ENCODE data around the gene KIAA1958. TPM values are rescaled to one million over a fixed set of nuclear protein-coding genes. Genes with fewer than 3 reads are reported as not detected.

KIAA1958 gene
- total RNA-seq, 4 donors from 2014 or later: 4.6 to 22.0 (median 9.2) TPM

DNA sequence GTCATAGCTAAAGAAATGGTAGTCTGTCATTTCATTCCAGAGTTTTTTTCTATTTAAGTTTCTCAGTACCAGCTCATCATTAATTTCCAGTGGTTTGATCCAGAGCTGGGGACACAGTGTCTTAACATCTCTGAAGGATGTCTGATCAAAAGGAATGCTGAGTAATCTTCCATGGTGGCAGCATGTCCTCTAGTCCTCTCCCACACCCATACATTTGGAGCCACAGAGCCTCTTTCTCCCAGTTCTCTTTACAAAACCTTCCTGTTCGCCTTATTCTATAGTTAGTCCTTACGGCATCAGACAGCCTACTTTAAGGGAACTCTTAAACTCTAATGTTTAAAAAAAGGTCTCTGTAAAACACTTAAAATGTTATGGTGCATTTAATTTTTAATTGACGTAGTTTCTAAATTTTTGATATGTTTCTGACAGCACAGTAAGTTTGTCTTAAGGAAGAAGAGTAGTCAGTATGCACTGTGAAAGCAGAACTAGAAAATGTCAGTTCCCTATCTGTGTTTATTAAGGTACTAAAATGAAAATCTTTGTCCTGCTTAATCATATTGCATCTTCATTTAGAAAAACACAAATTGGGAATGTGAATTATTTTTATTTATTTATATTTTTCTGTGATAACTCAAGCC, 134.5 kb downstream of the KIAA1958 start:
- H3K9me3 ChIP-seq: no peaks in the 10 kb centered on the region
- intact Hi-C loops (cut with DNase I; ENCODE audit: low total_unique reads): no loop called here

DNA sequence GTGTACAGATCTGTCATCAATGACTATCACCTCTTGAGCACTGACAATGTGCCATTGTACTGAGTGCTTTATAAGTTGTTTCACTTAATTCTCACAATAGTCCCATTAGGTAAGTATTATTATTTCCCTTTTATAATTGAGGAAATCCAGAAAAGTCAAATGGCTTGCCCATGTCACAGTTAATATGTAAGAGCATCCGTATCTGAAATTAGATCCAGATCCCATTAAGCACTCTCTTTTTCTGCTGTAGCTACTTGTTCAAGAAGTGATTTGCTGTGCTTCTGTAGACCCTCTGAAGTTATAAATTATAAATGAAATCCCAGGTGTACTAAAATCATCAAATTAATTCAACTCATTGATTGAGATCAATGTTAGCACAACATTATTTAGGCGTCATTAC, 136.6 kb downstream of the KIAA1958 start:
- Histone ChIP-seq H3K4me1 (no peaks in the 10 kb centered on the region), H3K9me3 (no peaks in the 10 kb centered on the region), H3K27me3 (no peaks in the 10 kb centered on the region), H3K27ac (no peak overlapping the region), H3K4me3 (no peak overlapping the region), H3K36me3 (no peaks in the 10 kb centered on the region)
- no peak for DNase-seq
- intact Hi-C loops (cut with DNase I; ENCODE audit: low total_unique reads): no loop called here
- TF ChIP-seq, protein P1, sequence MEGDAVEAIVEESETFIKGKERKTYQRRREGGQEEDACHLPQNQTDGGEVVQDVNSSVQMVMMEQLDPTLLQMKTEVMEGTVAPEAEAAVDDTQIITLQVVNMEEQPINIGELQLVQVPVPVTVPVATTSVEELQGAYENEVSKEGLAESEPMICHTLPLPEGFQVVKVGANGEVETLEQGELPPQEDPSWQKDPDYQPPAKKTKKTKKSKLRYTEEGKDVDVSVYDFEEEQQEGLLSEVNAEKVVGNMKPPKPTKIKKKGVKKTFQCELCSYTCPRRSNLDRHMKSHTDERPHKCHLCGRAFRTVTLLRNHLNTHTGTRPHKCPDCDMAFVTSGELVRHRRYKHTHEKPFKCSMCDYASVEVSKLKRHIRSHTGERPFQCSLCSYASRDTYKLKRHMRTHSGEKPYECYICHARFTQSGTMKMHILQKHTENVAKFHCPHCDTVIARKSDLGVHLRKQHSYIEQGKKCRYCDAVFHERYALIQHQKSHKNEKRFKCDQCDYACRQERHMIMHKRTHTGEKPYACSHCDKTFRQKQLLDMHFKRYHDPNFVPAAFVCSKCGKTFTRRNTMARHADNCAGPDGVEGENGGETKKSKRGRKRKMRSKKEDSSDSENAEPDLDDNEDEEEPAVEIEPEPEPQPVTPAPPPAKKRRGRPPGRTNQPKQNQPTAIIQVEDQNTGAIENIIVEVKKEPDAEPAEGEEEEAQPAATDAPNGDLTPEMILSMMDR (IDR thresholded peaks at IDR 0.05): no peak
- no peak for TF ChIP-seq POLR2A (IDR thresholded peaks at IDR 0.05)

More for the DNA sequence above, 134.5 kb downstream of the KIAA1958 start:
- H3K4me1 ChIP-seq: no peaks in the 10 kb centered on the region
- no peak for TF ChIP-seq POLR2A (IDR thresholded peaks at IDR 0.05)
- TF ChIP-seq, protein P1 (IDR thresholded peaks at IDR 0.05): no peak
- no peak overlapping the region for H3K27ac ChIP-seq
- no peaks in the 10 kb centered on the region for H3K27me3 ChIP-seq
- DNase-seq: no peak
- H3K36me3 ChIP-seq: no peaks in the 10 kb centered on the region
- no peak overlapping the region for H3K4me3 ChIP-seq

DNA sequence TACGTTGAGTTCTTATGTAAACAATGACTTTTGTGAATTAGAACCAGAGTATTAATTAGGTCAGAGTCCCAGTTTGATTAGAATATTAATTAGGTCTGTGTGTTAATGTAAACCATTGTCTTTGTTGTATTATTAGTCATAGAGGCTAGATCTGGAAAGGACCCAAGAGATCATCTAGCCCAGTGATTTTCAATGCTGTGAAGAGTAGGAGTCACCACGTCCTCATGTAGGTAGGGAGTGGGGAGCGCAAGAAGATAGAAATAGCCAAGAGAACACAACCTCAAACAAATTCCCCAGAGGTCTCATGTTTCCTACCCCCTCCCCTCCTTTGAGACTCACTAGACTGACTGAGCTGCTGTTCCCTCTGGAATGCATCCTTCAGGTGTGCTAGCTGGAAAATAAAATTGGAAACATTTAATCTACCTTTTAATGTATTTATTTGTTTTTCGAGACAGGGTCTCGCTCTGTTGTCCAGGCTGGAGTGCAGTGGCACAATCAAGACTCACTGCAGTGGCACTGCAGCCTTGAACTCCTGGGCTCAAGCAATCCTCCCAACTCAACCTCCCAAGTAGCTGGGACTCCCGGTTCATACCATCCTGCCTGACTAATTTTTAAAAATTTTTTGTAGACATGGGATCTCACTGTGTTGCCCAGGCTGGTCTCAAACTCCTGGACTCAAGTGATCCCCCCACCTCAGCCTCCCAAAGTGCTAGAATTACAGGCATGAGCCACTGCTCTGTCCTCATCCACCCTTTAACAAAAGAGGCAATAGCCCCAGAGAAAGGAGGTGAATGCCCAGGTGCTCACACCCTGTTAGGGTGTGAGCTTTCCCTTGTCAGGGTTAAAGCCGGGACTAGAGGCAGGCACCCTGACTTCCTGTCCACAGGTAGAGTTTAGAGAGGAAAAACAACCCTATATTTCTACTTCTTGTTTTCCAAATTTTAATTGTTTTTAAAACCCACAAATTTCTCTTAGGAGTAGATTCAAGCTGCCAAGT, 138.4 kb downstream of the KIAA1958 start:
- no peaks in the 10 kb centered on the region for H3K36me3 ChIP-seq
- no peak for DNase-seq
- no peak overlapping the region for H3K4me3 ChIP-seq
- H3K27ac ChIP-seq: no peak overlapping the region
- no peaks in the 10 kb centered on the region for H3K4me1 ChIP-seq
- no peaks in the 10 kb centered on the region for H3K27me3 ChIP-seq
- intact Hi-C loops (cut with DNase I; ENCODE audit: low total_unique reads): no loop called here
- TF ChIP-seq POLR2A (IDR thresholded peaks at IDR 0.05): no peak
- TF ChIP-seq, protein P1 (IDR thresholded peaks at IDR 0.05): no peak
- no peaks in the 10 kb centered on the region for H3K9me3 ChIP-seq

DNA sequence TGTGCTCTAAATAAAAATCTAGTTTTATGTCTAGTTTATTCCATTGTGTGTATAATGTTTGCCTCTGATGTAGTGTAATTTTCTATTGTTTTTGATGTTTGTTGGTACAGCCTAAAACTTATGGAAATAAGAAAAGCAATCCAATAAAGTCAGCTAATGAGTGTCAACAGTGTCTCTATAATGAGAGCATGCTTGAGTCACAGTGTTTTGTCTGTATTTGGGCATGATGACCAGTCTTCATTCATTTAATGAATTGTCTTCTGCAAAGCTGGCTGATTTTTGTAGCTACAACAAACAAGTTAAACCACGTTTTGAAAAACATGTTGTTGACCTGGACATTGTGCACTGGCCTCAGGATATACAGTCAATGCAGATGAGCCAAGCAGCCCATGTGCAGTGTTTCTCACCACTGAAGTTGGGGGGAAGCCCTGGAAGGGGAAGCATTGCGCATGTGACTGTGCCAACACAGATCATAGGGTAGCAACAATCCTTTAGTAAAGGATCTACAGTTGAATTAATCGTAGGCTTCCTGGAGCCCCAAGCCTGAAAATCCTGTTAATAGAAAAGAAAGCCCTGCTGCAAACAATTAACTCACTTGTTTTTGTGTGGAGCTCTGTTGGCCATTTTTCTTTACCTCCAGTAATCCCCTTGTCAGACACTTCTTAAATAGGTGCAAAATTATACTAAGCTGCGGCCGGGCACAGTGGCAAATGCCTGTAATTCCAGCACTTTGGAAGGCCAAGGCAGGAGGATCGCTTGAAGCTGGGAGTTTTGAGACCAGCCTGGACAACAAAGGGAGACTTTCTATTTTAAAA, 143.3 kb downstream of the KIAA1958 start:
- Histone ChIP-seq H3K36me3 (no peaks in the 10 kb centered on the region), H3K27ac (no peak overlapping the region), H3K9me3 (no peaks in the 10 kb centered on the region), H3K4me1 (no peaks in the 10 kb centered on the region), H3K4me3 (no peak overlapping the region), H3K27me3 (no peaks in the 10 kb centered on the region)
- TF ChIP-seq, protein P1 (IDR thresholded peaks at IDR 0.05): no peak
- TF ChIP-seq POLR2A (IDR thresholded peaks at IDR 0.05): no peak
- no peak for DNase-seq
- intact Hi-C loops (cut with DNase I; ENCODE audit: low total_unique reads): no loop called here
